ENCODE data around the gene RPS6KB2. TPM values are rescaled to one million over a fixed set of nuclear protein-coding genes. Genes with fewer than 3 reads are reported as not detected.

RPS6KB2 gene
- total and polyA plus RNA-seq, 10 of the 15 experiments (the other 5 are each of a cell fraction or from before 2014, with no cell fraction given), result 0.39 to 101 (median 58.4) TPM

GRCh38 chr11:67441731-67442351, 13.5 kb downstream of the RPS6KB2 start:
- Histone ChIP-seq H4K20me1 (ENCODE audit: control insufficient read depth, insufficient read depth) (no peaks in the 10 kb centered on the region), H3K27ac (ENCODE audit: control insufficient read depth, insufficient read depth) (no peak overlapping the region)

More at GRCh38 chr11:67441731-67442351, 13.5 kb downstream of the RPS6KB2 start:
- ChIA-PET POLR2A (interaction anchor here (1.5 to 1.6 kb wide), 3 partner anchors 18 to 43 kb away, joined by 3 to 5 read pairs (median 5); partner anchors contain the start of gene PPP1CA), RAD21 (ENCODE audit: unreplicated experiment) (no interaction called here), SMC1A (ENCODE audit: uncharacterized antibody, unreplicated experiment) (interaction anchor here (1.5 kb wide), 1 partner anchor 19 kb away, joined by 5 read pairs; no protein-coding TSS in a partner anchor), CTCF (no interaction called here)
- Histone ChIP-seq H3K27me3 (replicated peaks in 1 of 2; ENCODE audit: control insufficient read depth in 2 of 2, insufficient read depth in 2 of 2, low read length in 1 of 2) (no peaks in the 10 kb centered on the region), H3K9me3 (replicated peaks; ENCODE audit: control insufficient read depth, insufficient read depth, low read length) (no peaks in the 10 kb centered on the region), H3K4me3 (no peak overlapping the region; the same call in 1 of the 2 replicates), H3K79me2 (ENCODE audit: control insufficient read depth, insufficient read depth, low read length) (peaks cover 34% of the 10 kb centered on the region), H2AFZ (ENCODE audit: control insufficient read depth, low read depth, low read length) (no peak overlapping the region), H3K9ac (ENCODE audit: control insufficient read depth, insufficient read depth, low read length) (no peak overlapping the region), H3K4me1 (ENCODE audit: control insufficient read depth, insufficient read depth, low read length) (peaks cover 35% of the 10 kb centered on the region), H3K4me2 (ENCODE audit: control insufficient read depth, insufficient read depth) (peak overlapping the region; percentile 26), H3K36me3 (ENCODE audit: control insufficient read depth in 2 of 2, insufficient read depth in 2 of 2, low read length in 1 of 2) (peaks cover 0 to 1% of the 10 kb centered on the region in 2 experiments; a peak in 2 of 4 replicates)
- TSS peak; percentile 30 for BruUV-seq (replicated peaks)
- TF ChIP-seq POLR2A (IDR thresholded peaks at IDR 0.05; ENCODE audit: low read depth, low read length) (peak; percentile 20; the same call in 1 of the 2 replicates), TCF3 (IDR thresholded peaks at IDR 0.05; ENCODE audit: borderline replicate concordance, insufficient read depth, low read depth, low read length) (0 out of 2 replicates have a peak, but pooled peaks have one; percentile 9), ZNF622 (IDR thresholded peaks at IDR 0.05) (no peak), HDGF (IDR thresholded peaks at IDR 0.05) (0 out of 2 replicates have a peak, but pooled peaks have one; percentile 15), RFX5 (IDR thresholded peaks at IDR 0.05; ENCODE audit: low read depth, low read length) (no peak)
- TF ChIP-seq, protein P1, sequence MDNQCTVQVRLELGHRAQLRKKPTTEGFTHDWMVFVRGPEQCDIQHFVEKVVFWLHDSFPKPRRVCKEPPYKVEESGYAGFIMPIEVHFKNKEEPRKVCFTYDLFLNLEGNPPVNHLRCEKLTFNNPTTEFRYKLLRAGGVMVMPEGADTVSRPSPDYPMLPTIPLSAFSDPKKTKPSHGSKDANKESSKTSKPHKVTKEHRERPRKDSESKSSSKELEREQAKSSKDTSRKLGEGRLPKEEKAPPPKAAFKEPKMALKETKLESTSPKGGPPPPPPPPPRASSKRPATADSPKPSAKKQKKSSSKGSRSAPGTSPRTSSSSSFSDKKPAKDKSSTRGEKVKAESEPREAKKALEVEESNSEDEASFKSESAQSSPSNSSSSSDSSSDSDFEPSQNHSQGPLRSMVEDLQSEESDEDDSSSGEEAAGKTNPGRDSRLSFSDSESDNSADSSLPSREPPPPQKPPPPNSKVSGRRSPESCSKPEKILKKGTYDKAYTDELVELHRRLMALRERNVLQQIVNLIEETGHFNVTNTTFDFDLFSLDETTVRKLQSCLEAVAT (IDR thresholded peaks at IDR 0.05), result peak; percentile 84
- no peak for FAIRE-seq
- no peak for DNase-seq (ENCODE audit: low read depth, low spot score)
- in situ Hi-C loops (cut with MboI), result no loop called here
- intact Hi-C loops (cut with micrococcal nuclease; ENCODE audit: unreplicated experiment), result no loop called here
- WGBS (ENCODE audit: insufficient coverage, insufficient replicate concordance, low lambda C conversion rate, missing lambda C conversion rate), result 87% methylated on average over 24 of the region's 28 CpGs
- no peak for ATAC-seq
